ENCODE results near the gene DOK6. TPM values are rescaled to one million over a fixed set of nuclear protein-coding genes. Genes with fewer than 3 reads are reported as not detected.

The DOK6 gene
- total and polyA plus RNA-seq, 10 of the 15 experiments (the other 5 are each of a cell fraction or from before 2014, with no cell fraction given): 0.01 to 0.09 (median 0.04) TPM; not detected in 4

DNA sequence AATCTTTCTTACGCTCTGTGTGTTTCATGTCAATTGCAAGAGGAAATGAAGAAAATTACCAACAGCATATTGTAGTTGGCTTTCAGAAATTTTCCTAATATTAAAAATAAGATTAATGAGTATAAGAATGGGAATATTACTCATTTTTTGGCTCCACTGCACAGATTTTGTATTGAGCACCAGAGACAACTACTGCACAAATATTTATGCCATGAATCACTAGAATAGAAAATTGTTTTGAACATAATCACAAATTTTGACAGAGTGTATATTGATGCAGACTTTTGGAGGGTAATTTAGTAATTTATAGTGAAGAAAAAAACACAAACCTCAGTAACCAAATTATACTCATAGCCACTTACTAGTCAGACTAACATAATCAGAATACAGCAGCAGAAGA, 118.3 kb downstream of the DOK6 start:
- Histone ChIP-seq H3K9me3 (replicated peaks; ENCODE audit: control insufficient read depth, insufficient read depth, low read length) (no peaks in the 10 kb centered on the region), H3K27ac (ENCODE audit: control insufficient read depth, insufficient read depth) (no peak overlapping the region), H3K27me3 (replicated peaks in 1 of 2; ENCODE audit: control insufficient read depth in 2 of 2, insufficient read depth in 2 of 2, low read length in 1 of 2) (no peaks in the 10 kb centered on the region), H3K4me3 (no peak overlapping the region), H3K36me3 (ENCODE audit: control insufficient read depth in 2 of 2, insufficient read depth in 2 of 2, low read length in 1 of 2) (no peaks in the 10 kb centered on the region), H3K4me1 (ENCODE audit: control insufficient read depth, insufficient read depth, low read length) (no peaks in the 10 kb centered on the region), H3K9ac (ENCODE audit: control insufficient read depth, insufficient read depth, low read length) (no peak overlapping the region), H3K4me2 (ENCODE audit: control insufficient read depth, insufficient read depth) (no peak overlapping the region), H2AFZ (ENCODE audit: control insufficient read depth, low read depth, low read length) (no peak overlapping the region), H4K20me1 (ENCODE audit: control insufficient read depth, insufficient read depth) (no peaks in the 10 kb centered on the region), H3K79me2 (ENCODE audit: control insufficient read depth, insufficient read depth, low read length) (no peaks in the 10 kb centered on the region)
- WGBS (ENCODE audit: insufficient coverage, insufficient replicate concordance, low lambda C conversion rate, missing lambda C conversion rate): 38% methylated on average over 1 of the region's 1 CpG
- ChIA-PET CTCF (no interaction called here), SMC1A (ENCODE audit: uncharacterized antibody, unreplicated experiment) (no interaction called here), POLR2A (no interaction called here), RAD21 (ENCODE audit: unreplicated experiment) (no interaction called here)
- in situ Hi-C loops (cut with MboI) (no loop called here), intact Hi-C loops (cut with micrococcal nuclease; ENCODE audit: unreplicated experiment) (no loop called here)
- TF ChIP-seq STAT3 (IDR thresholded peaks at IDR 0.05; ENCODE audit: low read depth, low read length): no peak
- no peak for TF ChIP-seq IRF4 (IDR thresholded peaks at IDR 0.05; ENCODE audit: low read depth, low read length)
- no peak for TF ChIP-seq HDAC6 (IDR thresholded peaks at IDR 0.05; ENCODE audit: unreplicated experiment)
- no TSS peak for BruUV-seq (replicated peaks)
- no peak for ATAC-seq
- DNase-seq (ENCODE audit: low read depth, low spot score): no peak
- FAIRE-seq: no peak

DNA sequence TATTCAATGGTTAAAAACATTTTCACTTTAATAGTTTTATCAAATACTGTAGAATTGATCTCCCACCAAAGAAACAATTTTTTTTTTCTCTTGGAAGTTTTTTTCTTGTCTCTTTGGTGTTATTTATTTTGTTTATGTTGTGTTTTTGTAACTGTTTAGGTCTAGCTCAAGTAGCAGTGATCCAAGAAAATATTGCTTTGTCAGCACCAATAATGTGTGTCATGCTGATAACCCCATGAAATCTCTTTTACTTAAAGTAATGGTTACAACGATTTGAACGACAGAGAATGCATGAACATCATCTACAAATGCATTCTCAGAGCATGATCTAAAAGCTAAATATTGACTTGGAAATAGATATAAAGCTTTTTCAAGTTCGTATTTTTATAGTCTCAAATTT, 122.9 kb downstream of the DOK6 start:
- Histone ChIP-seq H3K4me3 (no peak overlapping the region), H2AFZ (ENCODE audit: control insufficient read depth, low read depth, low read length) (no peak overlapping the region), H3K27ac (ENCODE audit: control insufficient read depth, insufficient read depth) (no peak overlapping the region), H4K20me1 (ENCODE audit: control insufficient read depth, insufficient read depth) (no peaks in the 10 kb centered on the region), H3K4me1 (ENCODE audit: control insufficient read depth, insufficient read depth, low read length) (no peaks in the 10 kb centered on the region), H3K27me3 (replicated peaks in 1 of 2; ENCODE audit: control insufficient read depth in 2 of 2, insufficient read depth in 2 of 2, low read length in 1 of 2) (no peaks in the 10 kb centered on the region), H3K79me2 (ENCODE audit: control insufficient read depth, insufficient read depth, low read length) (no peaks in the 10 kb centered on the region), H3K36me3 (ENCODE audit: control insufficient read depth in 2 of 2, insufficient read depth in 2 of 2, low read length in 1 of 2) (no peaks in the 10 kb centered on the region), H3K9me3 (replicated peaks; ENCODE audit: control insufficient read depth, insufficient read depth, low read length) (no peaks in the 10 kb centered on the region), H3K9ac (ENCODE audit: control insufficient read depth, insufficient read depth, low read length) (no peak overlapping the region), H3K4me2 (ENCODE audit: control insufficient read depth, insufficient read depth) (no peak overlapping the region)
- 36% methylated on average over 3 of the region's 3 CpGs for WGBS (ENCODE audit: insufficient coverage, insufficient replicate concordance, low lambda C conversion rate, missing lambda C conversion rate)
- in situ Hi-C loops (cut with MboI) (no loop called here), intact Hi-C loops (cut with micrococcal nuclease; ENCODE audit: unreplicated experiment) (no loop called here)
- DNase-seq (ENCODE audit: low read depth, low spot score): no peak
- ChIA-PET SMC1A (ENCODE audit: uncharacterized antibody, unreplicated experiment) (interaction anchor here (0.6 to 0.9 kb wide), 2 partner anchors 9 to 72 kb away, joined by 3 read pairs; no protein-coding TSS in a partner anchor), CTCF (no interaction called here), POLR2A (no interaction called here), RAD21 (ENCODE audit: unreplicated experiment) (no interaction called here)
- no peak for ATAC-seq
- no TSS peak for BruUV-seq (replicated peaks)
- no peak for FAIRE-seq
- TF ChIP-seq TARDBP (IDR thresholded peaks at IDR 0.05; ENCODE audit: borderline replicate concordance) (no peak), ZNF24 (IDR thresholded peaks at IDR 0.05) (no peak), IKZF2 (IDR thresholded peaks at IDR 0.05) (no peak), HDGF (IDR thresholded peaks at IDR 0.05) (no peak), SRF (IDR thresholded peaks at IDR 0.05; ENCODE audit: low read depth in 2 of 2, low read length in 2 of 2) (no peak), FOS (IDR thresholded peaks at IDR 0.05; ENCODE audit: borderline replicate concordance, extremely low read depth, insufficient read length) (no peak)
- TF ChIP-seq, protein P1, sequence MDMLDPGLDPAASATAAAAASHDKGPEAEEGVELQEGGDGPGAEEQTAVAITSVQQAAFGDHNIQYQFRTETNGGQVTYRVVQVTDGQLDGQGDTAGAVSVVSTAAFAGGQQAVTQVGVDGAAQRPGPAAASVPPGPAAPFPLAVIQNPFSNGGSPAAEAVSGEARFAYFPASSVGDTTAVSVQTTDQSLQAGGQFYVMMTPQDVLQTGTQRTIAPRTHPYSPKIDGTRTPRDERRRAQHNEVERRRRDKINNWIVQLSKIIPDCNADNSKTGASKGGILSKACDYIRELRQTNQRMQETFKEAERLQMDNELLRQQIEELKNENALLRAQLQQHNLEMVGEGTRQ (IDR thresholded peaks at IDR 0.05; ENCODE audit: borderline replicate concordance, low read depth, low read length): no peak
- TF ChIP-seq, protein P2, sequence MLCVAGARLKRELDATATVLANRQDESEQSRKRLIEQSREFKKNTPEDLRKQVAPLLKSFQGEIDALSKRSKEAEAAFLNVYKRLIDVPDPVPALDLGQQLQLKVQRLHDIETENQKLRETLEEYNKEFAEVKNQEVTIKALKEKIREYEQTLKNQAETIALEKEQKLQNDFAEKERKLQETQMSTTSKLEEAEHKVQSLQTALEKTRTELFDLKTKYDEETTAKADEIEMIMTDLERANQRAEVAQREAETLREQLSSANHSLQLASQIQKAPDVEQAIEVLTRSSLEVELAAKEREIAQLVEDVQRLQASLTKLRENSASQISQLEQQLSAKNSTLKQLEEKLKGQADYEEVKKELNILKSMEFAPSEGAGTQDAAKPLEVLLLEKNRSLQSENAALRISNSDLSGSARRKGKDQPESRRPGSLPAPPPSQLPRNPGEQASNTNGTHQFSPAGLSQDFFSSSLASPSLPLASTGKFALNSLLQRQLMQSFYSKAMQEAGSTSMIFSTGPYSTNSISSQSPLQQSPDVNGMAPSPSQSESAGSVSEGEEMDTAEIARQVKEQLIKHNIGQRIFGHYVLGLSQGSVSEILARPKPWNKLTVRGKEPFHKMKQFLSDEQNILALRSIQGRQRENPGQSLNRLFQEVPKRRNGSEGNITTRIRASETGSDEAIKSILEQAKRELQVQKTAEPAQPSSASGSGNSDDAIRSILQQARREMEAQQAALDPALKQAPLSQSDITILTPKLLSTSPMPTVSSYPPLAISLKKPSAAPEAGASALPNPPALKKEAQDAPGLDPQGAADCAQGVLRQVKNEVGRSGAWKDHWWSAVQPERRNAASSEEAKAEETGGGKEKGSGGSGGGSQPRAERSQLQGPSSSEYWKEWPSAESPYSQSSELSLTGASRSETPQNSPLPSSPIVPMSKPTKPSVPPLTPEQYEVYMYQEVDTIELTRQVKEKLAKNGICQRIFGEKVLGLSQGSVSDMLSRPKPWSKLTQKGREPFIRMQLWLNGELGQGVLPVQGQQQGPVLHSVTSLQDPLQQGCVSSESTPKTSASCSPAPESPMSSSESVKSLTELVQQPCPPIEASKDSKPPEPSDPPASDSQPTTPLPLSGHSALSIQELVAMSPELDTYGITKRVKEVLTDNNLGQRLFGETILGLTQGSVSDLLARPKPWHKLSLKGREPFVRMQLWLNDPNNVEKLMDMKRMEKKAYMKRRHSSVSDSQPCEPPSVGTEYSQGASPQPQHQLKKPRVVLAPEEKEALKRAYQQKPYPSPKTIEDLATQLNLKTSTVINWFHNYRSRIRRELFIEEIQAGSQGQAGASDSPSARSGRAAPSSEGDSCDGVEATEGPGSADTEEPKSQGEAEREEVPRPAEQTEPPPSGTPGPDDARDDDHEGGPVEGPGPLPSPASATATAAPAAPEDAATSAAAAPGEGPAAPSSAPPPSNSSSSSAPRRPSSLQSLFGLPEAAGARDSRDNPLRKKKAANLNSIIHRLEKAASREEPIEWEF (IDR thresholded peaks at IDR 0.05; ENCODE audit: insufficient replicate concordance, low read depth, low read length): no peak
- TF ChIP-seq, protein P3, sequence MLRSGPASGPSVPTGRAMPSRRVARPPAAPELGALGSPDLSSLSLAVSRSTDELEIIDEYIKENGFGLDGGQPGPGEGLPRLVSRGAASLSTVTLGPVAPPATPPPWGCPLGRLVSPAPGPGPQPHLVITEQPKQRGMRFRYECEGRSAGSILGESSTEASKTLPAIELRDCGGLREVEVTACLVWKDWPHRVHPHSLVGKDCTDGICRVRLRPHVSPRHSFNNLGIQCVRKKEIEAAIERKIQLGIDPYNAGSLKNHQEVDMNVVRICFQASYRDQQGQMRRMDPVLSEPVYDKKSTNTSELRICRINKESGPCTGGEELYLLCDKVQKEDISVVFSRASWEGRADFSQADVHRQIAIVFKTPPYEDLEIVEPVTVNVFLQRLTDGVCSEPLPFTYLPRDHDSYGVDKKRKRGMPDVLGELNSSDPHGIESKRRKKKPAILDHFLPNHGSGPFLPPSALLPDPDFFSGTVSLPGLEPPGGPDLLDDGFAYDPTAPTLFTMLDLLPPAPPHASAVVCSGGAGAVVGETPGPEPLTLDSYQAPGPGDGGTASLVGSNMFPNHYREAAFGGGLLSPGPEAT (IDR thresholded peaks at IDR 0.05; ENCODE audit: low read depth): no peak
